ENCODE measurements around the gene DPH2. TPM values are rescaled to one million over a fixed set of nuclear protein-coding genes. Genes with fewer than 3 reads are reported as not detected.

Gene DPH2
- total RNA-seq, 1 donor from 2014 or later, result 9.5 TPM

DNA sequence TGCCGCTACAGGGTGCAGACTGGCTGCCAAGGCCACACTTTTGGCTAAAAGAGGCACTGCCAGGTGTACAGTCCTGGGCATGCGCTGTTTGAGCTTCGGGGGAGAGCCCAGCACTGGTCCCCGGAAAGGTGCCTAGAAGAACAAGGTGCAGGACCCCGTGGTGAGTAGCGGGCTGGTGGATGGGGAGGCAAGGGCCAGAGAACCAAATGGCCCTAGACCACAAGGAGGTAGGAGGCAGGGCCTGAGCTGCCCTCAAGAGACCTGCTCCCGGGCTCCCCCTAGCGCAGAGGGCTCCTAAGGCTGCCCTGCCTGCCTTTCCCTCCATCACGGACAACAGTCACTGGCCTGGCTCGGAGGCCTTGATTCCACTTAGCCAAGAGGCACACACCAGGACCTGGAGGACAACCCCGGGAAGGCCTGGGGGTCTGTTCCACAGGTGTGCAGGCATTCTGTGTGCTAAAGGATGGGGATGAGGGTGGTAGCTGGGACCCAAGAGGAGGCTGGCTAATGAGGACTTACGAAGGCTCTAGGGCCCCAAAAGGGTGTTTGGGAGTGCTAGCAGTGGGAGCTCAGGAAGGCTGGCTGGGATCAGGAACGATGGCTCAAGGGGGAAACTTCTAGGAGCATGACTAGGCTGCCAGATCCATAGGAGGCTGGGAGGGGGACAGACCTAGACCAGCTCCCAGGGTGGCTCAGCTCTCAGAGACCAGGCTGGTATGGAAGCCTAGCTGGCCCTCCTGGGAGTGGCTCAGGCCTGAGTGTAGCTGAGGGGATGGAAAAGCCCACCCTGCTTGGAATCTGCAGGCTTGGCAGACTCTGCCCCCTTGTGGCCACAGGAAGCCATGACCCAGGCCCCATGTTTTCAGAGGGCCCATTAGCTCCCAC, 35.5 kb upstream of the DPH2 start:
- peaks cover 29% of the 10 kb centered on the region for H3F3A ChIP-seq (ENCODE audit: low read depth)
- H3K27ac ChIP-seq, result no peak overlapping the region
- H3K9ac ChIP-seq, result no peak overlapping the region
- peak overlapping the region; percentile 81 for H3K4me3 ChIP-seq
- Mint-ChIP-seq H3K9me3 (no peaks in the 10 kb centered on the region), H3K27me3 (ENCODE audit: insufficient read depth, low read depth) (peaks cover 31% of the 10 kb centered on the region), H3K27ac (no peak overlapping the region), H3K4me1 (peaks cover 33% of the 10 kb centered on the region), H3K36me3 (peaks cover 4% of the 10 kb centered on the region), H3K4me3 (peak overlapping the region; percentile 79)
- no peaks in the 10 kb centered on the region for H3K36me3 ChIP-seq
- peaks cover 30% of the 10 kb centered on the region for H3K4me1 ChIP-seq
- H4K20me1 ChIP-seq (ENCODE audit: low read depth), result peaks cover 42% of the 10 kb centered on the region
- H3K27me3 ChIP-seq, result peaks cover 69% of the 10 kb centered on the region
- no peaks in the 10 kb centered on the region for H3K9me3 ChIP-seq (ENCODE audit: low read depth)
- DNase-seq (ENCODE audit: low spot score), result peak; percentile 91
- TF ChIP-seq EZH2phosphoT487 (IDR thresholded peaks at IDR 0.05) (no peak), EZH2 (IDR thresholded peaks at IDR 0.05) (no peak)
- TF ChIP-seq, protein P1, sequence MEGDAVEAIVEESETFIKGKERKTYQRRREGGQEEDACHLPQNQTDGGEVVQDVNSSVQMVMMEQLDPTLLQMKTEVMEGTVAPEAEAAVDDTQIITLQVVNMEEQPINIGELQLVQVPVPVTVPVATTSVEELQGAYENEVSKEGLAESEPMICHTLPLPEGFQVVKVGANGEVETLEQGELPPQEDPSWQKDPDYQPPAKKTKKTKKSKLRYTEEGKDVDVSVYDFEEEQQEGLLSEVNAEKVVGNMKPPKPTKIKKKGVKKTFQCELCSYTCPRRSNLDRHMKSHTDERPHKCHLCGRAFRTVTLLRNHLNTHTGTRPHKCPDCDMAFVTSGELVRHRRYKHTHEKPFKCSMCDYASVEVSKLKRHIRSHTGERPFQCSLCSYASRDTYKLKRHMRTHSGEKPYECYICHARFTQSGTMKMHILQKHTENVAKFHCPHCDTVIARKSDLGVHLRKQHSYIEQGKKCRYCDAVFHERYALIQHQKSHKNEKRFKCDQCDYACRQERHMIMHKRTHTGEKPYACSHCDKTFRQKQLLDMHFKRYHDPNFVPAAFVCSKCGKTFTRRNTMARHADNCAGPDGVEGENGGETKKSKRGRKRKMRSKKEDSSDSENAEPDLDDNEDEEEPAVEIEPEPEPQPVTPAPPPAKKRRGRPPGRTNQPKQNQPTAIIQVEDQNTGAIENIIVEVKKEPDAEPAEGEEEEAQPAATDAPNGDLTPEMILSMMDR (IDR thresholded peaks at IDR 0.05), result peak; percentile 85
- no peaks in the 10 kb centered on the region for H3K79me2 ChIP-seq (ENCODE audit: low read depth)
- H2AFZ ChIP-seq (replicated peaks), result peak overlapping the region; percentile 100
- peak overlapping the region; percentile 99 for H3K4me2 ChIP-seq

DNA sequence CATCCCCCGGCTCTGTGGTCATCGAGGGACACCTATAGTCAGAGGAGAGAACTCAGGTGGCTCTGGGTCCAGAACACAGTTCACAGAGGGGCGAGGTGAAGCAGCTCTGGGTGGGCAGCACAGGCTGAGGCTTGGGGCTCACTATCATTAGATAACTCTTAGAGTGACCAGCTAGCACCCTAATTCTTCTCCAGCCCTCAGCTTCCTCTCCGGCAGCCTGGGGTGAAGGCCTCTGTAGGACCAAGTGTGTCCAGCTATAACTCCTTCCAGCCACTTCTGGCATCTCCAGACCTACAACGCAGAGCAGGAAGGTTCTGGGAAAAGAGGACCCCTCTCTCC, 34.9 kb upstream of the DPH2 start:
- H2AFZ ChIP-seq (replicated peaks), result no peak overlapping the region
- peak overlapping the region; percentile 84 for H3K4me2 ChIP-seq
- H3K27me3 ChIP-seq, result peaks cover 69% of the 10 kb centered on the region
- Mint-ChIP-seq H3K36me3 (no peaks in the 10 kb centered on the region), H3K27ac (no peak overlapping the region), H3K4me1 (peaks cover 29% of the 10 kb centered on the region), H3K9me3 (no peaks in the 10 kb centered on the region), H3K4me3 (peak overlapping the region; percentile 71), H3K27me3 (ENCODE audit: insufficient read depth, low read depth) (peaks cover 32% of the 10 kb centered on the region)
- H3K9me3 ChIP-seq (ENCODE audit: low read depth), result no peaks in the 10 kb centered on the region
- peaks cover 29% of the 10 kb centered on the region for H3F3A ChIP-seq (ENCODE audit: low read depth)
- H3K4me1 ChIP-seq, result peaks cover 30% of the 10 kb centered on the region
- H3K79me2 ChIP-seq (ENCODE audit: low read depth), result no peaks in the 10 kb centered on the region
- no peaks in the 10 kb centered on the region for H3K36me3 ChIP-seq
- no peak overlapping the region for H3K4me3 ChIP-seq
- TF ChIP-seq EZH2 (IDR thresholded peaks at IDR 0.05) (no peak), EZH2phosphoT487 (IDR thresholded peaks at IDR 0.05) (no peak)
- TF ChIP-seq, protein P1 (IDR thresholded peaks at IDR 0.05), result no peak
- peaks cover 42% of the 10 kb centered on the region for H4K20me1 ChIP-seq (ENCODE audit: low read depth)
- H3K9ac ChIP-seq, result no peak overlapping the region
- no peak for DNase-seq (ENCODE audit: low spot score)
- H3K27ac ChIP-seq, result no peak overlapping the region

DNA sequence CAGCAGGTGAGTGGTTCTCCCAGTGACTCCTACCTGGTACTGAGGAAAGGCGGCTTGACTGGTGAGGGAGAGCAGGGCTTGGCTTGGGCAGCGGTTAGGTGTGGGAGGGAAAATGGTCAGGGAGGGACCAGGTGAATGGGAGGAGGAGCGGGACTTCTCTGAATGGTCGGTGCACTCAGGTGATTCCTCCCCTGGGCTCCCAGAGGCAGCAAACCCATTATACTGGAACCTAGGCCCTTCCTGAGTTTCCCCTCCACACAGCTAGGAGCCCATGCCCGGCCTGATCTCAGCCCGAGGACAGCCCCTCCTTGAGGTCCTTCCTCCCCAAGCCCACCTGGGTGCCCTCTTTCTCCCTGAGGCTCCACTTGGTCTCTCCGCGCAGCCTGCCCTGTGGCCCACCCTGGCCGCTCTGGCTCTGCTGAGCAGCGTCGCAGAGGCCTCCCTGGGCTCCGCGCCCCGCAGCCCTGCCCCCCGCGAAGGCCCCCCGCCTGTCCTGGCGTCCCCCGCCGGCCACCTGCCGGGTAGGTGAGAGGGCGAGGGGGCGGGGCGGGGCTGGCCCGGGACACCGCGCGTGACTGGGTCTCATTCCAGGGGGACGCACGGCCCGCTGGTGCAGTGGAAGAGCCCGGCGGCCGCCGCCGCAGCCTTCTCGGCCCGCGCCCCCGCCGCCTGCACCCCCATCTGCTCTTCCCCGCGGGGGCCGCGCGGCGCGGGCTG, 33.9 kb upstream of the DPH2 start:
- no peak for DNase-seq (ENCODE audit: low spot score)
- Histone ChIP-seq H3K36me3 (no peaks in the 10 kb centered on the region), H3K4me3 (peak overlapping the region; percentile 60), H4K20me1 (ENCODE audit: low read depth) (peaks cover 38% of the 10 kb centered on the region), H3K27me3 (peaks cover 69% of the 10 kb centered on the region), H3K27ac (no peak overlapping the region), H3K4me2 (peak overlapping the region; percentile 84), H3F3A (ENCODE audit: low read depth) (peaks cover 26% of the 10 kb centered on the region), H3K9me3 (ENCODE audit: low read depth) (no peaks in the 10 kb centered on the region), H3K4me1 (peaks cover 30% of the 10 kb centered on the region), H3K79me2 (ENCODE audit: low read depth) (no peaks in the 10 kb centered on the region), H2AFZ (replicated peaks) (no peak overlapping the region), H3K9ac (no peak overlapping the region)
- Mint-ChIP-seq H3K9me3 (no peaks in the 10 kb centered on the region), H3K4me3 (peak overlapping the region; percentile 71), H3K4me1 (peaks cover 29% of the 10 kb centered on the region), H3K27ac (no peak overlapping the region), H3K27me3 (ENCODE audit: insufficient read depth, low read depth) (peaks cover 35% of the 10 kb centered on the region), H3K36me3 (no peaks in the 10 kb centered on the region)
- TF ChIP-seq EZH2 (IDR thresholded peaks at IDR 0.05), result peak; percentile 41
- TF ChIP-seq, protein P1 (IDR thresholded peaks at IDR 0.05), result no peak
- no peak for TF ChIP-seq EZH2phosphoT487 (IDR thresholded peaks at IDR 0.05)

Measured in neural progenitor cell (in vitro differentiated cells).